ENCODE results near the gene CPB1. TPM values are rescaled to one million over a fixed set of nuclear protein-coding genes. Genes with fewer than 3 reads are reported as not detected.

The CPB1 gene
- total and polyA plus RNA-seq, 12 donors = 0.29 to 3.2 (median 2.1) TPM; not detected in 4

- 75 to 83% methylated on average over 3 of the region's 3 CpGs for WGBS, 2 donors
- Histone ChIP-seq H3K9me3 (no peaks in the 10 kb centered on the region), H3K27ac (no peak overlapping the region), H3K4me3 (no peak overlapping the region), H3K4me1 (no peaks in the 10 kb centered on the region), H3K27me3 (no peaks in the 10 kb centered on the region), H3K36me3 (no peaks in the 10 kb centered on the region)
- no peak for TF ChIP-seq CTCF (IDR thresholded peaks at IDR 0.05)
- no peak for ATAC-seq
- intact Hi-C loops (cut with DNase I) = no loop called here
- no peak for DNase-seq
Measured at GRCh38 chr3:148829926-148830325, 2.3 kb downstream of the CPB1 start.

DNA sequence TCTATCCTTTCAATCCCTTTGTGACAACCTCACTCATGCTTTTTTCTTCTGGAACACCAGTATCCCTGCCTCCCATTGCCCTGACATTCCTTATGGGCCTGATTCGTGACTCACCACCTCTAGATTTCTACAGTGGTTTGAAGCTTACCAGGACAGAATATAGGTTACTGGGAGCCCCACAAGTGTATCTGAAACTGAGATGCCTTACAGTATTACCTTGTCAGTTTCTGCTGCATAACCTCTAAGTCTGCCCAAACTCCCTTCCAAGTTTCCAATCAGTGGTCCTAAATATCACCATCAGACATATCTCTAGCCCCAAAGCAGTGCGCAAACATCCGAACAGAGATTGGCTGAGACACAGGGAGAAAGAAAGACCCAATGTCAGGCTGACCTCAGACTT lies 5.6 kb downstream of the CPB1 start:
- intact Hi-C loops (cut with DNase I) = no loop called here
- 82 to 88% methylated on average over 3 of the region's 3 CpGs for WGBS, 2 donors
- TF ChIP-seq CTCF (IDR thresholded peaks at IDR 0.05) = no peak
- Histone ChIP-seq H3K4me3 (no peak overlapping the region), H3K9me3 (no peaks in the 10 kb centered on the region), H3K4me1 (no peaks in the 10 kb centered on the region), H3K27ac (no peak overlapping the region), H3K36me3 (no peaks in the 10 kb centered on the region), H3K27me3 (no peaks in the 10 kb centered on the region)
- ATAC-seq (no peak), DNase-seq (no peak)

DNA sequence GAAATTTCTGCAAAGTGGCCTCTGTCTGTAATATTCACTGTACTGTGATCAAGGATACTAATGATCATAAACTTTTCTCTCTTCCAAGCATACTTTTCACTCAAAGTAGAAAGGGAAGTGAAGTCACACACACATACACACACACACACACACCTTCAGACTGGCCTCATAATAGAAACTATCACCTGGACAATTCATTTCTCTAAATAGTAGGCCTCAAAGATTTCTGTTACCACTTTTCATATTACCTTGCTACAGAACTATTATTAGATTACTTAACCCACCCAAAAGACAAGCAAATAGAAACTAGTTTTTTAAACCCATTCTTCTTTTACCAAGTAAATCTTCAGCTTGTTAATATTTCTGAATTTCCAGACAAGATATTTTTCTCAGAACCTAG lies 12.2 kb downstream of the CPB1 start:
- Histone ChIP-seq H3K4me3 (no peak overlapping the region), H3K27me3 (no peaks in the 10 kb centered on the region), H3K36me3 (no peaks in the 10 kb centered on the region), H3K4me1 (no peaks in the 10 kb centered on the region), H3K27ac (no peak overlapping the region), H3K9me3 (peaks cover 0 to 4% (median 0%) of the 10 kb centered on the region in 11 donors)
- no peak for DNase-seq
- intact Hi-C loops (cut with DNase I) = no loop called here
- no peak for TF ChIP-seq CTCF (IDR thresholded peaks at IDR 0.05)
- no peak for ATAC-seq

DNA sequence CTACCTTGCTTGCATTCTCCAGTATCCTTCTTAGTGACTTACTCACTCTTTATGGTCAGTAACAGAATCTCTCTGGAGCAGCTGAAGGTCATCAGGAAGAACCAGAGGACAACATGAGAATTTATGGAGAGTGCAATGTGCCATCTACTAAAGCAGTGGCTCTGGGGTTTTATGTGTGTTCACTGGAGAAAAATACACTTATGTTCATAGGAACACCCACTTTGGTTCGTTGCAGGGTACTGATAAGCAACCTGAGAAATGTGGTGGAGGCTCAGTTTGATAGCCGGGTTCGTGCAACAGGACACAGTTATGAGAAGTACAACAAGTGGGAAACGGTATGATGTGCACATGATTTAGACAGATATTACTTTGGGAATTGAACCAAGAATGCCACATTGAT lies 12.8 kb downstream of the CPB1 start:
- no peaks in the 10 kb centered on the region for H3K4me1 ChIP-seq
- intact Hi-C loops (cut with DNase I) = no loop called here
- TF ChIP-seq CTCF (IDR thresholded peaks at IDR 0.05) = no peak
- H3K27me3 ChIP-seq = no peaks in the 10 kb centered on the region
- H3K4me3 ChIP-seq = no peak overlapping the region
- no peak for DNase-seq
- no peak for ATAC-seq
- peaks cover 0 to 4% (median 0%) of the 10 kb centered on the region in 11 donors for H3K9me3 ChIP-seq
- H3K36me3 ChIP-seq = no peaks in the 10 kb centered on the region
- H3K27ac ChIP-seq = no peak overlapping the region
- 65 to 69% methylated on average over 4 of the region's 4 CpGs for WGBS, 2 donors
